Measurements from ENCODE around the gene INTS14. TPM values are rescaled to one million over a fixed set of nuclear protein-coding genes. Genes with fewer than 3 reads are reported as not detected.
"Not testable (repeated sequence)": the region's sequence is repeated elsewhere in the genome, so short reads cannot be mapped to it uniquely, and the experiment has no call there.

Gene INTS14
- total RNA-seq, 1 donor from 2014 or later = 49.0 TPM

DNA sequence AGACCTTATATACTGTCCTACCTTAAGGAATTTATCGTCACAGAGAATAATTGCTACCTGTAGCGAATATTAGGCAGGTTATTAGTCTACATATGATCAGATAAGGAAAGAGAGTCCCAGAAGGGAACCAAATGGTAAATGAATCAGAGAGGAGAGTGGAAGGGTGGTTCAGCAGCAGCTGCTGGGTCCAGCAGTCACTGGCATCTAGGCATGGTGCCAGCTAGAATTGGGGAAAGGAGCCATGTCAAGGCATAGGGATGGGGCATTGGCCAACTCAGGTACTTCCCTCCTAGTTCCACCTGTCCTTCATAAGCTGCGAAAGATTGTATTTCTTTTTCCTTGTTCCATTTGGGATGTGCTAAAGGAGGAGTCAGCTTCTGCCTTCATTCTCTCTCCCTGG, 57.2 kb downstream of the INTS14 start:
- H3K9me3 Mint-ChIP-seq = no peaks in the 10 kb centered on the region
- no peak overlapping the region for H3K27ac Mint-ChIP-seq
- DNase-seq (ENCODE audit: low spot score in 2 of 2, unreplicated experiment in 2 of 2) = no peak
- H3K4me1 Mint-ChIP-seq = peaks cover 2% of the 10 kb centered on the region
- H3K27me3 Mint-ChIP-seq (ENCODE audit: low read depth) = no peaks in the 10 kb centered on the region
- TF ChIP-seq, protein P1, sequence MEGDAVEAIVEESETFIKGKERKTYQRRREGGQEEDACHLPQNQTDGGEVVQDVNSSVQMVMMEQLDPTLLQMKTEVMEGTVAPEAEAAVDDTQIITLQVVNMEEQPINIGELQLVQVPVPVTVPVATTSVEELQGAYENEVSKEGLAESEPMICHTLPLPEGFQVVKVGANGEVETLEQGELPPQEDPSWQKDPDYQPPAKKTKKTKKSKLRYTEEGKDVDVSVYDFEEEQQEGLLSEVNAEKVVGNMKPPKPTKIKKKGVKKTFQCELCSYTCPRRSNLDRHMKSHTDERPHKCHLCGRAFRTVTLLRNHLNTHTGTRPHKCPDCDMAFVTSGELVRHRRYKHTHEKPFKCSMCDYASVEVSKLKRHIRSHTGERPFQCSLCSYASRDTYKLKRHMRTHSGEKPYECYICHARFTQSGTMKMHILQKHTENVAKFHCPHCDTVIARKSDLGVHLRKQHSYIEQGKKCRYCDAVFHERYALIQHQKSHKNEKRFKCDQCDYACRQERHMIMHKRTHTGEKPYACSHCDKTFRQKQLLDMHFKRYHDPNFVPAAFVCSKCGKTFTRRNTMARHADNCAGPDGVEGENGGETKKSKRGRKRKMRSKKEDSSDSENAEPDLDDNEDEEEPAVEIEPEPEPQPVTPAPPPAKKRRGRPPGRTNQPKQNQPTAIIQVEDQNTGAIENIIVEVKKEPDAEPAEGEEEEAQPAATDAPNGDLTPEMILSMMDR (IDR thresholded peaks at IDR 0.05; ENCODE audit: unreplicated experiment) = no peak
- no peak overlapping the region for H3K4me3 Mint-ChIP-seq
- peaks cover 39% of the 10 kb centered on the region for H3K36me3 Mint-ChIP-seq

DNA sequence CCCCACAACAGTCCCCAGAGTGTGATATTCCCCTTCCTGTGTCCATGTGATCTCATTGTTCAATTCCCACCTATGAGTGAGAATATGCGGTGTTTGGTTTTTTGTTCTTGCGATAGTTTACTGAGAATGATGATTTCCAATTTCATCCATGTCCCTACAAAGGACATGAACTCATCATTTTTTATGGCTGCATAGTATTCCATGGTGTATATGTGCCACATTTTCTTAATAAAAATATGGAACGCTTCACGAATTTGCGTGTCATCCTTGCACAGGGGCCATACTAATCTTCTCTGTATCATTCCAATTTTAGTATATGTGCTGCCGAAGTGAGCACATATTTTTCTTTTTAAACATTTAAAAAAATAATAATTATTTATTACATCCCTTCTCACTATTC, 58.1 kb downstream of the INTS14 start:
- DNase-seq (ENCODE audit: low spot score in 2 of 2, unreplicated experiment in 2 of 2); H3K9me3 Mint-ChIP-seq; H3K4me3 Mint-ChIP-seq; H3K4me1 Mint-ChIP-seq; H3K27me3 Mint-ChIP-seq (ENCODE audit: low read depth); H3K27ac Mint-ChIP-seq: not testable (repeated sequence)
- H3K36me3 Mint-ChIP-seq = peaks cover 30% of the 10 kb centered on the region

DNA sequence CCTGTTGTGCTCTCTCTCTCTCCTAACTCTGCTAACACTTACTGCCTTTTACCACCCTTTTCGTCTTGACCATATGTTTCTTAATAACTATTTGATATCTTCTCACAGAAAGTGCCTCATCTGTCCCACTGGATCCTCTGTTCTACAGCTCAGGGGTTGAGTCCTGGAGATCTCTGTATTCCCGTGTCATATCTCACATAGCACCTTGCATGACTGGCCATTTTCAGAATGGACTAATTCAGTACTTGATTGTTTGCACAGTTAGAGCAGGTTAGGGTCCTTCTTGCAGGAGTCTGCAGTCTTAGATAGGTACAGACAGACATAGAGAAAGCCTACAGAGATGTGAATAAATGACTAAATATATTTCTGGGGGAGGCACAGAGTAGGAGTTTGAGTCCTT, 59.7 kb downstream of the INTS14 start:
- Mint-ChIP-seq H3K27ac (peak overlapping the region; percentile 5), H3K4me3 (no peak overlapping the region), H3K36me3 (peaks cover 21% of the 10 kb centered on the region), H3K9me3 (no peaks in the 10 kb centered on the region), H3K4me1 (peaks cover 2% of the 10 kb centered on the region), H3K27me3 (ENCODE audit: low read depth) (no peaks in the 10 kb centered on the region)
- TF ChIP-seq, protein P1 (IDR thresholded peaks at IDR 0.05; ENCODE audit: unreplicated experiment) = no peak
- no peak for DNase-seq (ENCODE audit: low spot score in 2 of 2, unreplicated experiment in 2 of 2)

DNA sequence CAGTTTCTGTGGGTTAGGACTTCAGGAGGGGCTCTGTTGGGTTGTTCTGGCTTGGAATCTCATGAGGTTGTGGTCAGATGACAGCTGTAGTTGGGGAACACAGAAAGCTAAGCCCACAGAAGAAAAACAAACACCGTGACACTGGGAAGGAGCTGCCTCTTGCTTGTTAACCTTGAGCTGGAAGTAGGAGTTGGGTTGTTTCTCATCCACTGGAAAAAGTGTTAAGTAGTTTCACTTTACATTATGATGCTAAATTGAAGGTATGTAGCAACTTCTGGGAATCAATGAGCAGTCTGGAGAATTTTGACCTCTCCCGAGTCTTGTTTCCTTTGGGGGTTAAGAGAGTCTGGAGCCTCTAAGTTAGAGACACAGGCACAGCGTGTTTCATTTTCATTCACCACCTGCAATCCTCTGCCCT, 60.2 kb downstream of the INTS14 start:
- Mint-ChIP-seq H3K9me3 (no peaks in the 10 kb centered on the region), H3K27me3 (ENCODE audit: low read depth) (no peaks in the 10 kb centered on the region), H3K27ac (peak overlapping the region; percentile 30), H3K4me3 (no peak overlapping the region), H3K36me3 (peaks cover 20% of the 10 kb centered on the region), H3K4me1 (peaks cover 2% of the 10 kb centered on the region)
- no peak for DNase-seq (ENCODE audit: low spot score in 2 of 2, unreplicated experiment in 2 of 2)
- TF ChIP-seq, protein P1 (IDR thresholded peaks at IDR 0.05; ENCODE audit: unreplicated experiment) = no peak

DNA sequence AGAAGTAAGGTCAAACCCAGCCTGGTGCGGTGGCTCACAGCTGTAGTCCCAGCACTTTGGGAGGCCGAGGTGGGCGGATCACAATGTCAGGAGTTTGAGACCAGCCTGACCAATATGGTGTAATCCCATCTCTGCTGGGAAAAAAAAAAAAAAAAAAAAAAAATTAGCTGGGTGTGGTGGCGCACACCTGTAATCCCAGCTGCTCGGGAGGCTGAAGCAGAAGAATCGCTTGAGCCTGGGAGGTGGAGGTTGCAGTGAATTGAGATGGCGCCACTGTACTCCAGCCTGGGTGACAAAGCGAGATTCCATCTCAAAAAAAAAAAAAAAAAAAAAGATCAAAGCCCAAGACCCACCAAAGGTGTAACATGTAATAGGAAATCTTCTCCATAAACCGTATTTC, 61.6 kb downstream of the INTS14 start:
- not testable (repeated sequence) for H3K27ac Mint-ChIP-seq; H3K4me1 Mint-ChIP-seq; H3K9me3 Mint-ChIP-seq; H3K4me3 Mint-ChIP-seq; DNase-seq (ENCODE audit: low spot score in 2 of 2, unreplicated experiment in 2 of 2); H3K27me3 Mint-ChIP-seq (ENCODE audit: low read depth)
- peaks cover 11% of the 10 kb centered on the region for H3K36me3 Mint-ChIP-seq

DNA sequence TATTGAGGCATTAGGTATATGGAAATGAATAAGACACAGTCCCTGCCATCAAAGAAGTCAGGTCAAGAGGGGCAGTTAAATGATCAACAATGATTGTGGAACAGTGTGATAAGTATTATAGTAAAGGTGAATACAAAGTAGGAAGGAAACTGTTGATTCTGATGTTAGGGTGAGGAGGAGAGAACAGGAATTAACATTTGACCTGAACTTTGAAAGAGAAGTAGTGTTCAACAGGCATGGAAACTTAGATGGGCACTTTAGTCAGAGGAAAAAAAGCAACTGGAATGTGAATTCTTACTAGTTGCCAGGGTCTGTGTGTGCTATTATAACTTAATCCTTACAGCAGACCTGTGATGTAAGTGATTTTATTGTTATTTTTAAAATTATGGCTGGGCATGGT, 63.1 kb downstream of the INTS14 start:
- TF ChIP-seq, protein P1 (IDR thresholded peaks at IDR 0.05; ENCODE audit: unreplicated experiment) = no peak
- no peak overlapping the region for H3K27ac Mint-ChIP-seq
- no peak for DNase-seq (ENCODE audit: low spot score in 2 of 2, unreplicated experiment in 2 of 2)
- H3K4me3 Mint-ChIP-seq = no peak overlapping the region
- H3K4me1 Mint-ChIP-seq = peaks cover 2% of the 10 kb centered on the region
- no peaks in the 10 kb centered on the region for H3K27me3 Mint-ChIP-seq (ENCODE audit: low read depth)
- no peaks in the 10 kb centered on the region for H3K9me3 Mint-ChIP-seq
- peaks cover 4% of the 10 kb centered on the region for H3K36me3 Mint-ChIP-seq

DNA sequence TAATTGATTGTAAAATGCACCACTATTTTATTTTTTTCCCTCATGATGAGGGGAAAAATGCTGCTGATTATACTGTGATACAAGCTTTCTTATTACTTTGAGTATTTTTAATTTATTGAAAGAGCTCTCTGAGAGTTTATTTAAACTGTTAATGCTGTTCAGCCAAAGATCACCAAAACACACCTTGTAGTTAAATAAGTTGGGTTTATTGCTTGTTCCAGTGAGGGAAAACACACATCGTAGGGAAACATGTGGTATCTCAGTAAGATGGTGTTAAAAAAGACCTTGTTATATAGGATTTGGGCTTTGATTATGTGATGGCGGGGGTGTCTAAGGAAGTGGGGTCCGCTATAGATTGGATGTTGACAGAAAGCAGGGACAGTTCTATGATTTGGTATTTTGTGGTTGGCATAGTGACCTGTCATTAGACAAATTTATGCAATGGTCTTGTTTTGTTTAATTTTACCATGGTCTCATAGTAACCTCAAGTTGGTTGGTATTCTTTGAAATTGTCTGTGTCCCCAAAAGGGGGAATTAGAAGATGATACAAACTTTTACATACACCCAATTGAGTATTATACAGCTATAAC, 69.6 kb downstream of the INTS14 start:
- no peak for DNase-seq (ENCODE audit: low spot score in 2 of 2, unreplicated experiment in 2 of 2)
- no peak overlapping the region for H3K27ac Mint-ChIP-seq
- H3K4me1 Mint-ChIP-seq = peaks cover 3% of the 10 kb centered on the region
- H3K36me3 Mint-ChIP-seq = peaks cover 13% of the 10 kb centered on the region
- no peak overlapping the region for H3K4me3 Mint-ChIP-seq
- H3K9me3 Mint-ChIP-seq = no peaks in the 10 kb centered on the region
- TF ChIP-seq, protein P1 (IDR thresholded peaks at IDR 0.05; ENCODE audit: unreplicated experiment) = no peak
- H3K27me3 Mint-ChIP-seq (ENCODE audit: low read depth) = no peaks in the 10 kb centered on the region
